Measurements from ENCODE around the gene SOCS7.
"Not testable (repeated sequence)": the region's sequence is repeated elsewhere in the genome, so short reads cannot be mapped to it uniquely, and the experiment has no call there.

SOCS7 gene

GRCh38 chr17:38421871-38422827 lies 70.5 kb downstream of the SOCS7 start:
- DNase-seq (ENCODE audit: low read depth), result no peak

GRCh38 chr17:38424297-38424972 lies 72.8 kb downstream of the SOCS7 start:
- no peak for DNase-seq (ENCODE audit: low read depth)

GRCh38 chr17:38425031-38425430 lies 73.4 kb downstream of the SOCS7 start:
- DNase-seq (ENCODE audit: low read depth), result no peak

GRCh38 chr17:38425744-38426143 lies 74.1 kb downstream of the SOCS7 start:
- DNase-seq (ENCODE audit: low read depth), result no peak

- DNase-seq (ENCODE audit: low read depth), result no peak
Observed at GRCh38 chr17:38426441-38426840, 74.8 kb downstream of the SOCS7 start.

- DNase-seq (ENCODE audit: low read depth), result no peak
Observed at GRCh38 chr17:38427160-38427949, 75.7 kb downstream of the SOCS7 start.

GRCh38 chr17:38428112-38428642 lies 76.5 kb downstream of the SOCS7 start, which contains the start of gene ARHGAP23:
TSS of gene ARHGAP23 (plus strand) at chr17:38428464. CDS start at chr17:38428486, 22 bp downstream.
- DNase-seq (ENCODE audit: low read depth), result peak; percentile 13

- DNase-seq (ENCODE audit: low read depth), result no peak
Observed at GRCh38 chr17:38428643-38429371, 77.2 kb downstream of the SOCS7 start.

GRCh38 chr17:38429476-38430100 lies 77.9 kb downstream of the SOCS7 start:
- DNase-seq (ENCODE audit: low read depth), result no peak

GRCh38 chr17:38430316-38430715 lies 78.7 kb downstream of the SOCS7 start:
- no peak for DNase-seq (ENCODE audit: low read depth)

GRCh38 chr17:38430822-38431221 lies 79.2 kb downstream of the SOCS7 start:
- no peak for DNase-seq (ENCODE audit: low read depth)

GRCh38 chr17:38431346-38432145 lies 79.9 kb downstream of the SOCS7 start:
- DNase-seq (ENCODE audit: low read depth), result no peak

- DNase-seq (ENCODE audit: low read depth), result no peak
Observed at GRCh38 chr17:38434178-38434665, 82.6 kb downstream of the SOCS7 start.

- no peak for DNase-seq (ENCODE audit: low read depth)
Observed at GRCh38 chr17:38435795-38436194, 84.2 kb downstream of the SOCS7 start.

- no peak for DNase-seq (ENCODE audit: low read depth)
Observed at GRCh38 chr17:38436386-38436785, 84.7 kb downstream of the SOCS7 start.

- DNase-seq (ENCODE audit: low read depth), result not testable (repeated sequence)
Observed at GRCh38 chr17:38437313-38437712, 85.7 kb downstream of the SOCS7 start.

- DNase-seq (ENCODE audit: low read depth), result no peak
Observed at GRCh38 chr17:38439436-38439835, 87.8 kb downstream of the SOCS7 start.

- no peak for DNase-seq (ENCODE audit: low read depth)
Observed at GRCh38 chr17:38440614-38441397, 89.2 kb downstream of the SOCS7 start.
